HEK293 (cell line): Measurements from ENCODE around the gene HSPA8.

Source experiments
- CTCF ChIA-PET: fragments of 350-600 bp; formaldehyde crosslinking; extraction: SDS; loops from one replicate; lab custom pipeline; 2021; ENCODE audit warnings: antibody characterized with exemption; lab: Yijun Ruan, JAX
- POLR2A ChIA-PET: fragments of 300-600 bp; formaldehyde crosslinking; extraction: SDS; loops from one replicate; lab custom pipeline; 2020; ENCODE audit warnings: antibody characterized with exemption, inconsistent platforms; lab: Yijun Ruan, JAX
- H3K27ac ChIP-seq: fragments of 200-500 bp; sonication (Bioruptor generic); 2 replicates; pipeline ENCODE4 v1.5.1; 2014; ENCODE audit warnings: low read depth, low read length, control low read depth, inconsistent platforms; ENCODE audit errors: extremely low read depth
- H3K36me3 ChIP-seq, 2 experiments: fragments of 200-500 bp in 1 of 2; sonication (Bioruptor generic) in 1 of 2; 1 replicate in 1 of 2; 2 replicates in 1 of 2; pipeline ENCODE4 v1.5.1; 2014 to 2017; ENCODE audit warnings: inconsistent platforms in 2 of 2, low read length in 2 of 2; ENCODE audit not compliant: control insufficient read depth in 2 of 2, insufficient read depth in 1 of 2
- H3K4me1 ChIP-seq: fragments of 200-500 bp; sonication (Bioruptor generic); 2 replicates; pipeline ENCODE4 v1.5.1; 2014; ENCODE audit warnings: mild to moderate bottlenecking, low read length, inconsistent platforms; ENCODE audit not compliant: control insufficient read depth, insufficient read depth
- H3K4me3 ChIP-seq: 2 replicates; pipeline ENCODE4 v1.5.1; 2011; ENCODE audit warnings: low read depth, mild to moderate bottlenecking, control low read depth, low read length, moderate library complexity
- H3K9me3 ChIP-seq: fragments of 200-500 bp; sonication (Bioruptor generic); 2 replicates; pipeline ENCODE4 v1.5.1; 2014; ENCODE audit warnings: low read depth, low read length, inconsistent platforms; ENCODE audit not compliant: control insufficient read depth, insufficient read depth
- GLIS1 ChIP-seq: fragments of 450-650 bp; formaldehyde crosslinking; IDR thresholded peaks from 2 replicates; pipeline ENCODE4 v1.5.1; 2016; ENCODE audit warnings: missing biosample characterization, missing genetic modification characterization
- PATZ1 ChIP-seq: fragments of 450-650 bp; formaldehyde crosslinking; IDR thresholded peaks from 2 replicates; pipeline ENCODE4 v1.5.1; 2016; ENCODE audit warnings: missing biosample characterization, missing genetic modification characterization
- TRIM28 ChIP-seq: IDR thresholded peaks from 2 replicates; pipeline ENCODE4 v1.6.1; 2011; ENCODE audit warnings: low read length, control low read depth, borderline replicate concordance
- WT1 ChIP-seq: fragments of 450-650 bp; formaldehyde crosslinking; IDR thresholded peaks from 2 replicates; pipeline ENCODE4 v1.5.1; 2016; ENCODE audit warnings: missing biosample characterization, missing genetic modification characterization
- YY1 ChIP-seq: fragments of 450-650 bp; formaldehyde crosslinking; IDR thresholded peaks from 2 replicates; pipeline ENCODE4 v1.5.1; 2018; ENCODE audit warnings: missing biosample characterization, missing genetic modification characterization
- ZBTB1 ChIP-seq: fragments of 450-650 bp; formaldehyde crosslinking; IDR thresholded peaks from 2 replicates; pipeline ENCODE4 v1.5.1; 2016; ENCODE audit warnings: missing biosample characterization, missing genetic modification characterization
- ZBTB17 ChIP-seq: fragments of 450-650 bp; formaldehyde crosslinking; IDR thresholded peaks from 2 replicates; pipeline ENCODE4 v1.5.1; 2016; ENCODE audit warnings: missing biosample characterization, missing genetic modification characterization
- ZNF266 ChIP-seq: fragments of 450-650 bp; formaldehyde crosslinking; IDR thresholded peaks from 2 replicates; pipeline ENCODE4 v1.5.1; 2016; ENCODE audit warnings: missing biosample characterization, missing genetic modification characterization, low read depth
- ZNF350 ChIP-seq: fragments of 450-650 bp; formaldehyde crosslinking; IDR thresholded peaks from 2 replicates; pipeline ENCODE4 v1.5.0; 2017; ENCODE audit warnings: missing biosample characterization, mild to moderate bottlenecking, missing genetic modification characterization
- ZNF548 ChIP-seq: fragments of 450-650 bp; formaldehyde crosslinking; IDR thresholded peaks from 2 replicates; pipeline ENCODE4 v1.5.1; 2016; ENCODE audit warnings: missing biosample characterization, missing genetic modification characterization
- ZNF560 ChIP-seq: fragments of 450-650 bp; formaldehyde crosslinking; IDR thresholded peaks from 2 replicates; pipeline ENCODE4 v1.5.1; 2017; ENCODE audit warnings: missing biosample characterization, missing genetic modification characterization, borderline replicate concordance
- ZNF561 ChIP-seq: fragments of 450-650 bp; IDR thresholded peaks from 2 replicates; pipeline ENCODE4 v1.5.1; 2018; ENCODE audit warnings: missing biosample characterization, missing genetic modification characterization, borderline replicate concordance
- ZNF654 ChIP-seq: fragments of 450-650 bp; formaldehyde crosslinking; IDR thresholded peaks from 2 replicates; pipeline ENCODE4 v1.5.1; 2016; ENCODE audit warnings: low read depth, missing biosample characterization, missing genetic modification characterization
- ZNF76 ChIP-seq: fragments of 450-650 bp; formaldehyde crosslinking; IDR thresholded peaks from 2 replicates; pipeline ENCODE4; 2016; ENCODE audit warnings: low read depth, missing biosample characterization, missing genetic modification characterization, borderline replicate concordance
- TF ChIP-seq, protein P1 (sequence below): fragments of 450-650 bp; formaldehyde crosslinking; IDR thresholded peaks from 2 replicates; pipeline ENCODE4 v1.5.1; 2017; ENCODE audit warnings: missing biosample characterization, missing genetic modification characterization
- TF ChIP-seq, protein P2 (sequence below): fragments of 450-650 bp; formaldehyde crosslinking; IDR thresholded peaks from 2 replicates; pipeline ENCODE4 v1.5.1; 2017; ENCODE audit warnings: missing biosample characterization, missing genetic modification characterization

The HSPA8 gene

DNA sequence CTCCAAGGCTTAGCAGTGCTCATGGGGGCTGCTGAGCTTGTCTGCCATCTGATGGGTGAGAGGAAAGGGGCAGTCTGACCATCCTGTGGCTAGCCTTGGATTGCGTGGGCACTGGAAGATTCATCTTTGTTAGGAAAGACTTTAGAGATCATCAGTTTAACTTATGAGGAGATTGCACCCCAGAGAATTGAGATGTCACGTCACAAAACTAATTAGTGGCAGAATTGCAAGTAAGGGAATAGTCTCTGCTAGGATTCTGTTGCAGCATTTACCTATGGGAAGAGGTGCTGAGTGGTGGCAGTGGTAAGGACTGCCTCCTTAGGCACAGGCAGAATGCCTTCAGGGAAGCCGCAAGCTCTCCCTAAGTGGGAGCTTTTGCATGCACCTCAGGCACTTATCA is 42.8 kb upstream of the HSPA8 start:
- H3K27ac ChIP-seq = no peak overlapping the region
- ChIA-PET CTCF (interaction anchor here (0.6 to 14.6 kb wide), 8 partner anchors 9 to 374 kb away, joined by 3 to 261 read pairs (median 4); no protein-coding TSS in a partner anchor), POLR2A (no interaction called here)
- no peaks in the 10 kb centered on the region for H3K4me1 ChIP-seq
- no peak overlapping the region for H3K4me3 ChIP-seq
- H3K9me3 ChIP-seq = no peaks in the 10 kb centered on the region
- H3K36me3 ChIP-seq = no peaks in the 10 kb centered on the region
- TF ChIP-seq ZNF76 (no peak), ZNF350 (tag by site-specific recombination) (no peak), ZNF560 (tag by site-specific recombination) (no peak), ZNF266 (tag by site-specific recombination) (no peak)

DNA sequence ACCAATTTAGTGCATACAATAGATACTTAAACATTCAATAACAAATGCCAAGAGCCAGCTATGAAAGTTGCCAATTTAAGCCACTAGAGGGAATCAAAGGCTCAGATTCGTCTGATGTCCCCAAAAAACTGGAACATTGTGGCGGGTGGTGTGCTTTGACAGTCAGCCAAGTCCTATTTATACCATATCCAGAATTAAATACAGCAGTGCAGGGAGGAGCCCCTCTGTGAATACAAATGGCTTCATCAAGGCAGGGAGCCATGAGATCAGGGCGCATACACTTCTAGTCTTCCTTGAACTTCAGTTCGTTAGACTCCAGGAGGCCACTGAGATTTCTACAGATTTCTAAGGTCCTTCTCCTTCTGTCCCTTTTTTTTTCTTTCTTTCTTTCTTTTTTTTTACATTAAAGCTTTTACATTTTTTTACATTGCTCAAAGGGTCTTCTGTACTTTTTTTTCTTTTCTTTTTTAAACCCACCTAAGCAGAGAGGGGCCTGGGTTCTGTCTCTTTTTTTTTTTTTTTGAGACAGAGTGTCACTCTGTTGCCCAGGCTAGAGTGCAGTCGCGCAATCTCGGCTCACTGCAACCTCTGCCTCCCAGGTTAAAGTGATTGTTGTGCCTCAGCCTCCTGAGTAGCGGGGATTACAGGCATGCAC is 41.5 kb upstream of the HSPA8 start:
- TF ChIP-seq YY1 (no peak), ZNF548 (no peak), GLIS1 (tag by site-specific recombination) (peak; percentile 20; the same call in 1 of the 2 replicates), ZBTB17 (peak; percentile 40; the same call in 1 of the 2 replicates), WT1 (tag by site-specific recombination) (0 out of 2 replicates have a peak, but pooled peaks have one; percentile 14), ZNF654 (tag by site-specific recombination) (peak; percentile 81), TRIM28 (0 out of 2 replicates have a peak, but pooled peaks have one; percentile 29), PATZ1 (tag by site-specific recombination) (peak; percentile 37; the same call in 1 of the 2 replicates), ZBTB1 (tag by site-specific recombination) (no peak), ZNF561 (tag by site-specific recombination) (peak; percentile 48; the same call in 1 of the 2 replicates)
- TF ChIP-seq, protein P1, sequence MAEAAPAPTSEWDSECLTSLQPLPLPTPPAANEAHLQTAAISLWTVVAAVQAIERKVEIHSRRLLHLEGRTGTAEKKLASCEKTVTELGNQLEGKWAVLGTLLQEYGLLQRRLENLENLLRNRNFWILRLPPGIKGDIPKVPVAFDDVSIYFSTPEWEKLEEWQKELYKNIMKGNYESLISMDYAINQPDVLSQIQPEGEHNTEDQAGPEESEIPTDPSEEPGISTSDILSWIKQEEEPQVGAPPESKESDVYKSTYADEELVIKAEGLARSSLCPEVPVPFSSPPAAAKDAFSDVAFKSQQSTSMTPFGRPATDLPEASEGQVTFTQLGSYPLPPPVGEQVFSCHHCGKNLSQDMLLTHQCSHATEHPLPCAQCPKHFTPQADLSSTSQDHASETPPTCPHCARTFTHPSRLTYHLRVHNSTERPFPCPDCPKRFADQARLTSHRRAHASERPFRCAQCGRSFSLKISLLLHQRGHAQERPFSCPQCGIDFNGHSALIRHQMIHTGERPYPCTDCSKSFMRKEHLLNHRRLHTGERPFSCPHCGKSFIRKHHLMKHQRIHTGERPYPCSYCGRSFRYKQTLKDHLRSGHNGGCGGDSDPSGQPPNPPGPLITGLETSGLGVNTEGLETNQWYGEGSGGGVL (tag by site-specific recombination) = no peak
- TF ChIP-seq, protein P2, sequence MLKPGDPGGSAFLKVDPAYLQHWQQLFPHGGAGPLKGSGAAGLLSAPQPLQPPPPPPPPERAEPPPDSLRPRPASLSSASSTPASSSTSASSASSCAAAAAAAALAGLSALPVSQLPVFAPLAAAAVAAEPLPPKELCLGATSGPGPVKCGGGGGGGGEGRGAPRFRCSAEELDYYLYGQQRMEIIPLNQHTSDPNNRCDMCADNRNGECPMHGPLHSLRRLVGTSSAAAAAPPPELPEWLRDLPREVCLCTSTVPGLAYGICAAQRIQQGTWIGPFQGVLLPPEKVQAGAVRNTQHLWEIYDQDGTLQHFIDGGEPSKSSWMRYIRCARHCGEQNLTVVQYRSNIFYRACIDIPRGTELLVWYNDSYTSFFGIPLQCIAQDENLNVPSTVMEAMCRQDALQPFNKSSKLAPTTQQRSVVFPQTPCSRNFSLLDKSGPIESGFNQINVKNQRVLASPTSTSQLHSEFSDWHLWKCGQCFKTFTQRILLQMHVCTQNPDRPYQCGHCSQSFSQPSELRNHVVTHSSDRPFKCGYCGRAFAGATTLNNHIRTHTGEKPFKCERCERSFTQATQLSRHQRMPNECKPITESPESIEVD = 0 out of 2 replicates have a peak, but pooled peaks have one; percentile 9
- POLR2A ChIA-PET = interaction anchor here (0.6 to 1.5 kb wide), 3 partner anchors 41 to 267 kb away, joined by 3 to 11 read pairs (median 3); partner anchors contain the start of gene HSPA8

More for the DNA sequence above, 41.5 kb upstream of the HSPA8 start:
- Histone ChIP-seq H3K4me1 (0 out of 2 replicates have a peak, but pooled peaks cover 3% of the 10 kb centered on the region), H3K4me3 (no peak overlapping the region), H3K9me3 (no peaks in the 10 kb centered on the region), H3K36me3 (no peaks in the 10 kb centered on the region), H3K27ac (no peak overlapping the region)
- CTCF ChIA-PET = interaction anchor here (0.6 to 14.6 kb wide), 41 partner anchors 8 to 1396 kb away, joined by 3 to 261 read pairs (median 4); no protein-coding TSS in a partner anchor
